ENCODE measurements around the gene TAB2. TPM values are rescaled to one million over a fixed set of nuclear protein-coding genes. Genes with fewer than 3 reads are reported as not detected.

TAB2 gene
- total RNA-seq, 1 experiment from 2014 or later: 56.2 TPM

GRCh38 chr6:149278997-149279396, 38.5 kb upstream of the TAB2 start:
- H2BK12ac ChIP-seq (ENCODE audit: insufficient read length, low read depth, low read length): no peak overlapping the region
- H3K4me2 ChIP-seq (ENCODE audit: insufficient read depth, insufficient read length, low read length): no peak overlapping the region
- Mint-ChIP-seq H3K27ac (no peak overlapping the region), H3K4me1 (peaks cover 0 to 4% of the 10 kb centered on the region in 2 experiments; a peak in 1 of 4 replicates), H3K36me3 (ENCODE audit: insufficient read depth in 1 of 3, low read depth in 3 of 3) (no peaks in the 10 kb centered on the region), H3K27me3 (ENCODE audit: low read depth) (peaks cover 9% of the 10 kb centered on the region; the same call in 1 of the 2 replicates), H3K9me3 (no peaks in the 10 kb centered on the region), H3K4me3 (no peak overlapping the region)
- H2BK15ac ChIP-seq (ENCODE audit: low read depth, low read length): no peak overlapping the region
- no peaks in the 10 kb centered on the region for H3K9me3 ChIP-seq (ENCODE audit: control insufficient read depth, low read depth, low read length)
- no peak for DNase-seq
- no peak overlapping the region for H3K9ac ChIP-seq (ENCODE audit: extremely low read depth, insufficient read length, low read length)
- no peaks in the 10 kb centered on the region for H4K20me1 ChIP-seq (ENCODE audit: control insufficient read depth, insufficient read depth, insufficient read length)
- H3K4me1 ChIP-seq (ENCODE audit: insufficient read depth, low read length): no peaks in the 10 kb centered on the region
- no peaks in the 10 kb centered on the region for H3K27me3 ChIP-seq (ENCODE audit: insufficient read depth, low read length)
- no peak overlapping the region for H3K27ac ChIP-seq (ENCODE audit: insufficient read length, low read depth, low read length)
- H2BK120ac ChIP-seq (ENCODE audit: low read depth, low read length, poor library complexity, severe bottlenecking): no peak overlapping the region
- no CpG with 5 or more reads among the region's 1 CpG for WGBS (ENCODE audit: extremely low coverage, insufficient read length, low lambda C conversion rate)
- H3K56ac ChIP-seq (ENCODE audit: insufficient read length, low read depth, low read length): no peak overlapping the region
- H4K8ac ChIP-seq (replicated peaks; ENCODE audit: insufficient read length, low read depth, low read length): no peak overlapping the region
- no peaks in the 10 kb centered on the region for H3K79me1 ChIP-seq (ENCODE audit: insufficient read depth, low read depth, low read length, poor library complexity, severe bottlenecking)
- no peak overlapping the region for H3K4ac ChIP-seq (ENCODE audit: low read depth, low read length)
- H3K14ac ChIP-seq (ENCODE audit: insufficient read depth, low read length): no peak overlapping the region
- H2AFZ ChIP-seq (ENCODE audit: low read length): no peak overlapping the region
- H3K79me2 ChIP-seq (ENCODE audit: insufficient read depth, low read length): no peaks in the 10 kb centered on the region
- H3K18ac ChIP-seq (ENCODE audit: insufficient read length, low read depth, low read length): no peak overlapping the region
- no peak overlapping the region for H4K5ac ChIP-seq (ENCODE audit: insufficient read length, low read depth, low read length)
- H2AK5ac ChIP-seq (ENCODE audit: insufficient read length, low read length): no peak overlapping the region
- TF ChIP-seq CTCF (conservative IDR thresholded peaks at IDR 0.05): no peak
- H2BK20ac ChIP-seq (ENCODE audit: low read depth, low read length, poor library complexity, severe bottlenecking): no peak overlapping the region
- no peak overlapping the region for H2BK5ac ChIP-seq (ENCODE audit: insufficient read length, low read length)
- no peaks in the 10 kb centered on the region for H3K23me2 ChIP-seq (ENCODE audit: insufficient read length, low read depth, low read length, poor library complexity, severe bottlenecking)
- no peak overlapping the region for H3T11ph ChIP-seq (ENCODE audit: low read length)
- no peak overlapping the region for H4K91ac ChIP-seq (ENCODE audit: insufficient read length, low read depth, low read length)
- H3K23ac ChIP-seq (ENCODE audit: insufficient read length, low read depth, low read length): no peak overlapping the region
